ENCODE results near the gene RAPGEF3.

RAPGEF3 gene

GRCh38 chr12:47725893-47726292, 32.8 kb downstream of the RAPGEF3 start:
- in situ Hi-C loops (cut with HindIII; ENCODE audit: low sequenced_read_pairs): no loop called here

- in situ Hi-C loops (cut with HindIII; ENCODE audit: low sequenced_read_pairs): no loop called here
Measured at GRCh38 chr12:47725091-47725772, 33.4 kb downstream of the RAPGEF3 start, which contains the start of gene ENDOU. ENDOU (minus strand) TSS chr12:47725490; CDS start chr12:47725413, 77 bp downstream.

DNA sequence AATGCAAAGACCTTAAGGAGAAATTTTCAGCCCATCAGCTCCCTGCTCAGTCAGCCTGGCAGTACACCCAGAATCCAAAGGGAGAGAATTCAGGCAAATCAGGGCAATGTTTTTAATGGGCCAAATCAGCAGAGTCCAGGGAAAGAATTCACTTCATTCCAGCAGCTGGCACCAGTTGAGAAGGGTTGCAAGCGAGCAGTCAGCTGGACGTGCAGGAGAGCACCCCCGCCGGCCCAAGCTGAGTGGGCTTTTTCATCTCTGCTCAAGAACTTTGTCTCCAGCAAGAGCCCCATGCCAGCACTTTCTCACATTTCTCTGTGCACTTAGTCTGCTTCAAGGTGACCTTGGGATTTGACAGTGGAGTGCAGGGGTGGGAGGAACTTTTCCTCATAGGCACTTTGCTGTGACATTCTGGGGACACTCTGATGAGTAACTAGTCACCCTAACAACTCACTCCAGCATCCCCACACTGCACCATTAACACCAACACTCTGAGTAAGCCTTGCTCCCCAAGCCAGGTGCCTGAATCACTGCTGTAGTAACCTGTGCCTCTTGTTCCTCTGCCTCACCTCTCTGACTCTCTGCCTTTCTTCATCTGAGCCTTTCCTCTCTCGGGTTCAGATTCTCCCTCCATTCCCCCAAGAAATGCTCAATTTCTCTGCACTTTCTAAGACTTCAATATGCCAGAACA, 35.6 kb downstream of the RAPGEF3 start:
- in situ Hi-C loops (cut with HindIII; ENCODE audit: low sequenced_read_pairs): no loop called here

- in situ Hi-C loops (cut with HindIII; ENCODE audit: low sequenced_read_pairs): no loop called here
Measured at GRCh38 chr12:47722136-47722834, 36.4 kb downstream of the RAPGEF3 start.

DNA sequence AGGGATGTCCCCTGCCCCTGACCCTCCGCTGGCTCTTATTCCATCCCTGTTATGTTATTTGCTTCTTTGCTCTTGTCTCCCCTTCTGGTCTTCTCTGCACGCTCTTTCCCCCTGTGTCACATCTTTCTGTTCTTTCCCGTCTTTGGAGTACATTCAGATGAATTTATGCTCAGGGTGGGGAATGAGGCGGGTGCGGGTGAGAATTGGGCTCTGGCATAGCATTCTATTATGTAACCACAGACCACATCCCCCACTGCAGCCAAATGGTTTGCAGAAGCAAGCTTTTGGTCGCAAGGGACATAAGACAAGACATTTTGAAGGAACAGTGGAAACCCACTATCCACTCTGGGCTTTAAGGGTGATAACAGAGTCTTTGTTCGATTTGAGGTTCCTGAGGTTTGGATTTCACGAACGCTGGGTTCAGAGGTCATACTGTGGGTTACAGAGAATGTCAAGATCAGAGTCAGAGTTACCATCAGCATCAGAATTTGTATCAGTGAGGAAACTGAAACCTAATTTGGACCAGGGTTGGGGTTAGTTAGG, 37.2 kb downstream of the RAPGEF3 start:
- in situ Hi-C loops (cut with HindIII; ENCODE audit: low sequenced_read_pairs): no loop called here

DNA sequence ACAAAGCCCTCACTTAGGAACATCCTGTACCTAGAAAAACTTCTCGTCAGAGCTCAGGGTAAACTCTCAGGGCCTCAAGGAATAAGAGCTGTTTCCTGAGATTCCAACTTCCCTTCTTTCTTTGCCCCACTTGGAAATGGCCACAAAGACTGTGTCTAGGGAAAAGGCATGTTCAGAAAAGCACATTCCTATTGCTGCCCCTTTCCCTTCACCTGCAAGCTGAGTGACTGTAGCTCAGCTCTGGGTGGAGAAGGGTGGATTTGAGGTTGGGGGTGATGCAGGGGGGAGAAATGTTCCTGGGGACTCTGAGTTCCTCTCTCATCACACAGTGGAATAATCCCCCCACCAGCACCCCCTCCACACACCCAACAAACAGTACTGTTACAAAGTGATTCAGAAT, 40.1 kb downstream of the RAPGEF3 start:
- in situ Hi-C loops (cut with HindIII; ENCODE audit: low sequenced_read_pairs): loop anchor here (10.0 kb wide), 1 partner anchor 126 kb away; no protein-coding TSS in a partner anchor

GRCh38 chr12:47717443-47718193, 41.1 kb downstream of the RAPGEF3 start:
- in situ Hi-C loops (cut with HindIII; ENCODE audit: low sequenced_read_pairs): loop anchor here (10.0 kb wide), 1 partner anchor 127 kb away; no protein-coding TSS in a partner anchor

DNA sequence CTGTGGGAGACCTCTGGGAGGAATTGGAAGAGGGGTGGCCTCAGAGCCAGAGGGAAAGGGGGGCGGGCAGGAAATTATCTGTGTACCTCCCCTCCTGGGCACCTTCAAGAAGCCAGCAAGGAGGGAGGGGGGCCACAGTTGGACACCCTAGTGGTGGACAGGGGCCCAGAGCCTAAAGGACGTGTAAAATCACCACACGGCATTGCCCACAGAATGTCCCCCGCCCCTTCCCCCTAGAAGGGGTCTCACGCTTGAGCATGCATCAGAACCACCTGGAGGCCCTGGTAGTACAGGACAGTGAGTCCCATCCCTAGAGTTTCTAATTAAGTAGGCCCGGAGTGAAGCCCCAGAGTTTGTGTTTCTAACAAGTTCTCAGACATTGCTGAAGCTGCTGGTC, 41.6 kb downstream of the RAPGEF3 start:
- in situ Hi-C loops (cut with HindIII; ENCODE audit: low sequenced_read_pairs): loop anchor here (10.0 kb wide), 1 partner anchor 128 kb away; no protein-coding TSS in a partner anchor

DNA sequence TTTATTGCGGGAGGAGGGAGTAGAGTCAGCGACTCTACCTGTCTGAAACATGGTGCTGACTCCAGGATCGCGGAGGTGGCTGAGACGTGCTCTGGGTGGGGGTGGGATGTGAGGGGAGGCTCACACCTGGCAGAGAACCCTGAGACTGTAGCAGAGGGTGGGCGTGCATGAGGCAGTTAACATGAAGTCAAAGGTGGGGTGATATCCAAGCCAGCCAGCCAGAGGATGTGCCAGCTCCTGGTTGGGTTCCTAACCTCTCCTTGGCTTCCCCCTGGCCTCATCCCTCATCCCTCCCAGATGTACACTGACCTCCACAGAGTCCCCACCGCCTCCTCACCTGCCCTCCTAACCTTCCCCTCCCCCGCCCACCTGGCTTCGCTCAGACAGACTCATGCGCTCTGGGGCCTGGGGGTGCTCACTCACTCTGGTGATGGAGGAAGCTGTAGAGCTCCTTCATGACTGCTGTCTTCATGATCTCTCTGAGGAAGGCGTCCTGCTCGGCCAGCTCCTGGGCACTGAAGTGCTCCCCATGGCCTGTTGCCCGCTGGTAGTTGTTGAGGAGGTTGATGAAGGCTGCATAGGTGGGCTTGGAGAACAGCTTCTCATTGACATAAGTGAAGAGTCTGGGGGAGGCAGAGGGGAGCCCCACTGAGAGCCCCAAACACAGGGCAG, 42.7 kb downstream of the RAPGEF3 start:
- in situ Hi-C loops (cut with HindIII; ENCODE audit: low sequenced_read_pairs): loop anchor here (10.0 kb wide), 1 partner anchor 129 kb away; no protein-coding TSS in a partner anchor

- in situ Hi-C loops (cut with HindIII; ENCODE audit: low sequenced_read_pairs): loop anchor here (10.0 kb wide), 1 partner anchor 129 kb away; no protein-coding TSS in a partner anchor
Measured at GRCh38 chr12:47715393-47715876, 43.2 kb downstream of the RAPGEF3 start.

GRCh38 chr12:47714826-47715386, 43.8 kb downstream of the RAPGEF3 start:
- in situ Hi-C loops (cut with HindIII; ENCODE audit: low sequenced_read_pairs): loop anchor here (10.0 kb wide), 1 partner anchor 130 kb away; no protein-coding TSS in a partner anchor

DNA sequence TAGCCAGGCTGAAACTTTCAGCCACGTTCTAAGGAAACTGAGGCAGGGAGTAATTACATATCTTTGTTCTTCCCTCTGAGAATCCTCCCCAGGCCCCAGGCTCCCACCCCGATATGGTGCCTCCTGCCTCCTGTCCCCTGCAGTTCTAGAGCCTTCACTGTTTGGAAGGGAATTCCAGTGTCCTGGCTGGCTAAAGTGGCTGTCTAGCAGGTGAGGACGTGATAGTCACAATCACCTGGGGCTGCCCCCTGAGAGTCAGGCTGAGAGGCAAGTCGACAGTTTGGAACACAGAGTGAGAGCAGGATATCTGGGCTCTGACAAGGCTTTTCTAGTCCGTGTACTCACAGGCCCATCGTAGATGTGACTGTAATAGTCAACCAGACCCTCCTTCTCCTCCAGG, 46.5 kb downstream of the RAPGEF3 start:
- in situ Hi-C loops (cut with HindIII; ENCODE audit: low sequenced_read_pairs): loop anchor here (10.0 kb wide), 1 partner anchor 133 kb away; no protein-coding TSS in a partner anchor

DNA sequence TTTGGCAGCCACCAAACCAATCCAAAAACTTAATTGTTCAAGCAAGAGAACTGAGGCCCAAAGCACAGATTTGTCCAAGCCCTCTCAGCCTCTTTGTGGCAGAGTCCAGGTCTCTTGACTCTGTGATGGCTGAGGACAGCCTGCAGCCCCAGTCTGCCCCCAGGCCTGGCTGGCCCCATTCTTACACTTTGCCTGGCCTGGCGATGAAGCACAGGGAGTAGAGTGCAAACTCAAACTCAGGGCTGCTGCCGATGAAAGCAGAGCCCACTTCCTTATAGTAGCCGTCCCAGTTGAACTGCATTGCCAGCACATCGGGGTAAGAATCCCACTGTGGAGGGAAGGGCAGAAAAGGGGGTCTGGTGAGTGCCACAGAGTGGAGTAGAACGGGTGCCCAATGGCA, 47.2 kb downstream of the RAPGEF3 start:
- in situ Hi-C loops (cut with HindIII; ENCODE audit: low sequenced_read_pairs): loop anchor here (10.0 kb wide), 1 partner anchor 133 kb away; no protein-coding TSS in a partner anchor

DNA sequence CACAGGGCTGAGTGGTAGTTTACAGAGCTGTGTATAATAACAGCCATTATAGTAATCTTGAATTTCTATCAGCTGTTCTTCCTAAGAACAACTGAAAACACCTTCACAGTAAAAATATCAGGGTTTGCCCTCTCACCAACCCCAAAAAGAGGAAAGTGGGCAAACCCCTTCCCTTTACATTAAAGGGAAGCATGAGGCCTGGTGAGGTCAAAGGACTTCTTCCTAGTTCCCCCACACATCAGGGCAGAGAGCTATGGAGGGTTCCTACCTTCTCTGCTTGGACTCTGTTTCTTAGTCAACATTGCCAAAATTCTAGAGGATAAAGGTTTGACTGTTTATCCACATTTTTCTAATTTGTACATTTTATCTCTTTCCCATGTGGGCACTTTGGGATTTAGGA, 48.4 kb downstream of the RAPGEF3 start:
- in situ Hi-C loops (cut with HindIII; ENCODE audit: low sequenced_read_pairs): loop anchor here (10.0 kb wide), 1 partner anchor 135 kb away; no protein-coding TSS in a partner anchor

DNA sequence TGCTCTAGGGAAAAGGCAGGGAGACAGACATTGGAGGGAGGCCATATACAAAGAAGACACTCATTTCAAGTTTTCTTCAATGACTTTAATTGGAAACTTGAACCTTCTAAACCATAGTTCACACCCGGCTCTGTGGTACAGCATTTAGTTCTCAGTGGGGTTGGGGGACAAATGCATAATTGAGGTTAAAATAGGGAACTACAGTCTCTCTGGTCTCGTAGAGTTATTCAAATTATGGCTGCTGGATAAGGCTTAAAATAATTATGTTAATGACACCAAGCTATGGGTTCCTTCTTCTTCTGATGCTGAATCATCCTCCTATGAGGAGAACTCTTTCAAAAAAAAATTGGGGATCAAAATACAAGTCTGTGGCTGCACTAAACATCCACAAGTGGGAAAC, 49.0 kb downstream of the RAPGEF3 start:
- in situ Hi-C loops (cut with HindIII; ENCODE audit: low sequenced_read_pairs): loop anchor here (10.0 kb wide), 1 partner anchor 135 kb away; no protein-coding TSS in a partner anchor

DNA sequence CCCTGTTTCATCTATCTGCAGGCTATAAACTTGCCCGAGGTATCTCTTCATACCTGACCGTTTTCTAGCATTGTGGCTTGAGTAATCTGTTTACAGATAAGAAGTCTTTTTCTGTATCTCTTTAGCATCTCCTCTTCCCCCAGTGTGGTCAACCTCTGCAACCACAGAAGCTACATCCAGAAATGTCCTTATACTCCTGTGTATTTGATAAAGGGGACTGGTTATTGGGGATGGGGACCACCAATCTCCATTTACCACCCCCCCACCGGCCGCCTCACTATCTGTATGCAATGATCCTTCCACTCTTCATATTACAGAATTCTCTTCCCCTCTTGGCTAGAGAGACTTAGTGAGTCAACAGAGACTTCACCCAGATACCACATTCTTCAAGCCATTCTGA, 49.4 kb downstream of the RAPGEF3 start:
- in situ Hi-C loops (cut with HindIII; ENCODE audit: low sequenced_read_pairs): no loop called here

- in situ Hi-C loops (cut with HindIII; ENCODE audit: low sequenced_read_pairs): no loop called here
Measured at GRCh38 chr12:47707905-47708543, 50.7 kb downstream of the RAPGEF3 start.

- in situ Hi-C loops (cut with HindIII; ENCODE audit: low sequenced_read_pairs): no loop called here
Measured at GRCh38 chr12:47707355-47707754, 51.3 kb downstream of the RAPGEF3 start.
